ENCODE data around the gene CABYR. TPM values are rescaled to one million over a fixed set of nuclear protein-coding genes. Genes with fewer than 3 reads are reported as not detected.

Gene CABYR
- polyA plus RNA-seq, 1 of the 3 experiments (the other 2 are of a cell fraction), result 15.2 TPM

GRCh38 chr18:24112464-24112863 is 26.4 kb upstream of the CABYR start:
- H3K4me2 ChIP-seq, result no peak overlapping the region
- POLR2A ChIA-PET, result no interaction called here

DNA sequence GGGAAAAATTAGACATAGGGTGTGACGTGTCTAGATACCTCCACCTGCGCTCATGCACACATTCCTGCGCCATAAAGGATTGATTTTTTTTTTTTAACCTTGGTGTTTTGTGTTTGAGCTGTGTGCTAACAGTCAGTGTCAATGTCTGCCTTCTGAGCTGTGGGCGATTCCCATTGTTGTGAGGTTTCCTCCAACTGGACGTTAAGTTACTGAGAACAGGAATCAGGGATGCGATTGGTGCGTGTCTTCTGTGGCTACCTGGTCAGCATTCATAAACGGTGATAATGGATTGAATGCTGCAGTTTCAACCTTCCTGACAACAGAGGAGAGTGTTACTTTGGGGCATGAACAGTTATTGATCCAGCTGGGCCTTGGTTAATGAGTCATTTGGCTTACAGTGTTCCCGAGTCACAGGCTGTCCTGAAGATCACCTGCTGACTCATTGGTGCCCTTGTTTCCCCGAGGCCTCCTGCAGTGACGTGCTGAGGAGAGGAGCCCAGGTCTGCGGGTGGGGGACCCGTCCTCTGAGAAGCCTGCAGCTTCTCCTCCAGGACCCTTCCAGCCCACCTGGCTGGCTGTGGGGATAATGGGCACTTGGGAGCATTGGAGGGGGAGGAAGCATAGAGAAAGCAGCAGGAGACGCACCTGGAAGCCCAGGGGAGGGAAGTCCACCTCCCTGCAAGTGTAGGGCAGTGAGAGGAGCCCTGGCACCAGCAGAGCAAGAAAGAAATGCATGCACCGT is 25.8 kb upstream of the CABYR start:
- H3K27ac ChIP-seq (ENCODE audit: low read depth in 2 of 2, low read length in 1 of 2), result no peak overlapping the region
- H3K36me3 ChIP-seq (replicated peaks in 1 of 2; ENCODE audit: control insufficient read depth in 1 of 2, insufficient read depth in 2 of 2, low read length in 1 of 2), result no peaks in the 10 kb centered on the region
- no peaks in the 10 kb centered on the region for H3K9me3 ChIP-seq
- no peaks in the 10 kb centered on the region for H3K9me2 ChIP-seq
- no peak overlapping the region for H2AFZ ChIP-seq (ENCODE audit: low read depth)
- no peaks in the 10 kb centered on the region for H3K27me3 ChIP-seq (ENCODE audit: insufficient read depth)
- POLR2A ChIA-PET, result no interaction called here
- no peak for TF ChIP-seq GATA2 (CRISPR knock-in tag; IDR thresholded peaks at IDR 0.05)
- no peak for TF ChIP-seq POLR2AphosphoS5 (IDR thresholded peaks at IDR 0.05; ENCODE audit: low read depth, low read length)
- no peak for TF ChIP-seq SIN3A (IDR thresholded peaks at IDR 0.05; ENCODE audit: borderline replicate concordance, low read depth, low read length)
- no peak for TF ChIP-seq TCF12 (IDR thresholded peaks at IDR 0.05)
- TF ChIP-seq, protein P1, sequence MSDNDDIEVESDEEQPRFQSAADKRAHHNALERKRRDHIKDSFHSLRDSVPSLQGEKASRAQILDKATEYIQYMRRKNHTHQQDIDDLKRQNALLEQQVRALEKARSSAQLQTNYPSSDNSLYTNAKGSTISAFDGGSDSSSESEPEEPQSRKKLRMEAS (IDR thresholded peaks at IDR 0.05; ENCODE audit: low read depth), result no peak
- TF ChIP-seq CHD2 (IDR thresholded peaks at IDR 0.05; ENCODE audit: low read length, partially characterized antibody), result no peak
- TF ChIP-seq FOXJ3 (CRISPR knock-in tag; IDR thresholded peaks at IDR 0.05), result no peak
- TF ChIP-seq, protein P2, sequence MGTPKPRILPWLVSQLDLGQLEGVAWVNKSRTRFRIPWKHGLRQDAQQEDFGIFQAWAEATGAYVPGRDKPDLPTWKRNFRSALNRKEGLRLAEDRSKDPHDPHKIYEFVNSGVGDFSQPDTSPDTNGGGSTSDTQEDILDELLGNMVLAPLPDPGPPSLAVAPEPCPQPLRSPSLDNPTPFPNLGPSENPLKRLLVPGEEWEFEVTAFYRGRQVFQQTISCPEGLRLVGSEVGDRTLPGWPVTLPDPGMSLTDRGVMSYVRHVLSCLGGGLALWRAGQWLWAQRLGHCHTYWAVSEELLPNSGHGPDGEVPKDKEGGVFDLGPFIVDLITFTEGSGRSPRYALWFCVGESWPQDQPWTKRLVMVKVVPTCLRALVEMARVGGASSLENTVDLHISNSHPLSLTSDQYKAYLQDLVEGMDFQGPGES (IDR thresholded peaks at IDR 0.05; ENCODE audit: low read depth, low read length), result no peak
- no peak for TF ChIP-seq NFIC (IDR thresholded peaks at IDR 0.05; ENCODE audit: borderline replicate concordance)
- TF ChIP-seq, protein P3, sequence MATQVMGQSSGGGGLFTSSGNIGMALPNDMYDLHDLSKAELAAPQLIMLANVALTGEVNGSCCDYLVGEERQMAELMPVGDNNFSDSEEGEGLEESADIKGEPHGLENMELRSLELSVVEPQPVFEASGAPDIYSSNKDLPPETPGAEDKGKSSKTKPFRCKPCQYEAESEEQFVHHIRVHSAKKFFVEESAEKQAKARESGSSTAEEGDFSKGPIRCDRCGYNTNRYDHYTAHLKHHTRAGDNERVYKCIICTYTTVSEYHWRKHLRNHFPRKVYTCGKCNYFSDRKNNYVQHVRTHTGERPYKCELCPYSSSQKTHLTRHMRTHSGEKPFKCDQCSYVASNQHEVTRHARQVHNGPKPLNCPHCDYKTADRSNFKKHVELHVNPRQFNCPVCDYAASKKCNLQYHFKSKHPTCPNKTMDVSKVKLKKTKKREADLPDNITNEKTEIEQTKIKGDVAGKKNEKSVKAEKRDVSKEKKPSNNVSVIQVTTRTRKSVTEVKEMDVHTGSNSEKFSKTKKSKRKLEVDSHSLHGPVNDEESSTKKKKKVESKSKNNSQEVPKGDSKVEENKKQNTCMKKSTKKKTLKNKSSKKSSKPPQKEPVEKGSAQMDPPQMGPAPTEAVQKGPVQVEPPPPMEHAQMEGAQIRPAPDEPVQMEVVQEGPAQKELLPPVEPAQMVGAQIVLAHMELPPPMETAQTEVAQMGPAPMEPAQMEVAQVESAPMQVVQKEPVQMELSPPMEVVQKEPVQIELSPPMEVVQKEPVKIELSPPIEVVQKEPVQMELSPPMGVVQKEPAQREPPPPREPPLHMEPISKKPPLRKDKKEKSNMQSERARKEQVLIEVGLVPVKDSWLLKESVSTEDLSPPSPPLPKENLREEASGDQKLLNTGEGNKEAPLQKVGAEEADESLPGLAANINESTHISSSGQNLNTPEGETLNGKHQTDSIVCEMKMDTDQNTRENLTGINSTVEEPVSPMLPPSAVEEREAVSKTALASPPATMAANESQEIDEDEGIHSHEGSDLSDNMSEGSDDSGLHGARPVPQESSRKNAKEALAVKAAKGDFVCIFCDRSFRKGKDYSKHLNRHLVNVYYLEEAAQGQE (IDR thresholded peaks at IDR 0.05; ENCODE audit: low read depth, low read length), result no peak
- TF ChIP-seq RXRA (IDR thresholded peaks at IDR 0.05; ENCODE audit: borderline replicate concordance, low read depth), result no peak
- no peak for TF ChIP-seq EP300 (IDR thresholded peaks at IDR 0.05; ENCODE audit: borderline replicate concordance in 1 of 2, low read depth in 1 of 2, low read length in 1 of 2)
- no peak for TF ChIP-seq MXI1 (IDR thresholded peaks at IDR 0.05; ENCODE audit: low read depth, low read length)
- TF ChIP-seq RCOR1 (IDR thresholded peaks at IDR 0.05; ENCODE audit: low read length), result no peak
- TF ChIP-seq RAD21 (IDR thresholded peaks at IDR 0.05; ENCODE audit: low read length), result no peak
- no peak for TF ChIP-seq EZH2phosphoT487 (IDR thresholded peaks at IDR 0.05; ENCODE audit: borderline replicate concordance, low read depth)
- TF ChIP-seq TEAD4 (IDR thresholded peaks at IDR 0.05; ENCODE audit: borderline replicate concordance, insufficient read depth), result no peak
- no peak for TF ChIP-seq GABPA (IDR thresholded peaks at IDR 0.05; ENCODE audit: low read depth)
- no peaks in the 10 kb centered on the region for H3F3A ChIP-seq (replicated peaks; ENCODE audit: insufficient read depth)
- no peak overlapping the region for H3K9ac ChIP-seq
- H3K4me1 ChIP-seq (ENCODE audit: control insufficient read depth in 1 of 2, insufficient read depth in 2 of 2, low read depth in 1 of 2, low read length in 1 of 2), result no peaks in the 10 kb centered on the region; a peak in 1 of 4 replicates
- 79% methylated on average over 14 of the region's 15 CpGs for WGBS (ENCODE audit: low lambda C conversion rate)
- no peak overlapping the region for H3K4me3 ChIP-seq (ENCODE audit: low read depth in 2 of 2, low read length in 1 of 2)
- no peaks in the 10 kb centered on the region for H3K79me2 ChIP-seq (ENCODE audit: insufficient read depth)
- H4K20me1 ChIP-seq (ENCODE audit: insufficient read depth), result no peaks in the 10 kb centered on the region
- CTCF ChIA-PET, result interaction anchor here (1.0 to 1.4 kb wide), 3 partner anchors 73 to 194 kb away, joined by 3 to 4 read pairs (median 3); no protein-coding TSS in a partner anchor
- DNase-seq, result no peak
- H3K4me2 ChIP-seq, result no peak overlapping the region

More at GRCh38 chr18:24112464-24112863, 26.4 kb upstream of the CABYR start:
- H3K9ac ChIP-seq, result no peak overlapping the region
- no peaks in the 10 kb centered on the region for H4K20me1 ChIP-seq (ENCODE audit: insufficient read depth)
- H3K9me2 ChIP-seq, result no peaks in the 10 kb centered on the region
- H3K79me2 ChIP-seq (ENCODE audit: insufficient read depth), result no peaks in the 10 kb centered on the region
- no peaks in the 10 kb centered on the region for H3K9me3 ChIP-seq
- no peaks in the 10 kb centered on the region; a peak in 1 of 4 replicates for H3K4me1 ChIP-seq (ENCODE audit: control insufficient read depth in 1 of 2, insufficient read depth in 2 of 2, low read depth in 1 of 2, low read length in 1 of 2)
- no peaks in the 10 kb centered on the region for H3F3A ChIP-seq (replicated peaks; ENCODE audit: insufficient read depth)
- H3K27ac ChIP-seq (ENCODE audit: low read depth in 2 of 2, low read length in 1 of 2), result no peak overlapping the region
- H3K27me3 ChIP-seq (ENCODE audit: insufficient read depth), result no peaks in the 10 kb centered on the region
- no peak for TF ChIP-seq MEF2A (IDR thresholded peaks at IDR 0.05; ENCODE audit: borderline replicate concordance, low read depth)
- H3K4me3 ChIP-seq (ENCODE audit: low read depth in 2 of 2, low read length in 1 of 2), result no peak overlapping the region
- CTCF ChIA-PET, result interaction anchor here (1.0 to 1.1 kb wide), 2 partner anchors 73 to 193 kb away, joined by 3 read pairs; no protein-coding TSS in a partner anchor
- WGBS (ENCODE audit: low lambda C conversion rate), result 84% methylated on average over 4 of the region's 4 CpGs
- H2AFZ ChIP-seq (ENCODE audit: low read depth), result no peak overlapping the region
- no peaks in the 10 kb centered on the region for H3K36me3 ChIP-seq (replicated peaks in 1 of 2; ENCODE audit: control insufficient read depth in 1 of 2, insufficient read depth in 2 of 2, low read length in 1 of 2)
- no peak for DNase-seq
